Peyer's patch (tissue), 4 donors: Measurements from ENCODE around the gene SAMMSON. TPM values are rescaled to one million over a fixed set of nuclear protein-coding genes. Genes with fewer than 3 reads are reported as not detected.
A peak's percentile ranks its signal among the peaks of the same experiment; 100 is the strongest.

ENCODE experiments used
- DNase-seq, 3 donors: peaks; one replicate each; pipeline ENCODE4 v3.0.0-alpha.2; 2017 to 2019
- H3K27ac ChIP-seq, 4 donors: fragments of 200-600 bp; sonication (generic); one replicate each; pipeline ENCODE4 v1.5.1; 2016 to 2019
- H3K27me3 ChIP-seq, 2 donors: fragments of 200-600 bp; sonication (generic); one replicate each; pipeline ENCODE4 v1.5.1; 2019
- H3K36me3 ChIP-seq, 3 donors: fragments of 200-600 bp; sonication (generic); one replicate each; pipeline ENCODE4 v1.5.1; 2016 to 2019
- H3K4me1 ChIP-seq, 4 donors: fragments of 200-600 bp; sonication (generic); one replicate each; pipeline ENCODE4 v1.5.1; 2016 to 2019
- H3K4me3 ChIP-seq, 4 donors: fragments of 200-600 bp; sonication (generic); 1 replicate in 3 of 4; 2 replicates in 1 of 4; pipeline ENCODE4 v1.5.1; 2016 to 2019; ENCODE audit warnings: mild to moderate bottlenecking in 1 of 4
- H3K9me3 ChIP-seq, 4 donors: fragments of 200-600 bp; sonication (generic); one replicate each; pipeline ENCODE4 v1.5.1; 2016 to 2019; ENCODE audit warnings: mild to moderate bottlenecking in 1 of 4
- CTCF ChIP-seq, 6 experiments: fragments of 450-650 bp in 4 of 6; fragments of 200-600 bp in 2 of 6; sonication (generic) in 1 of 6; IDR thresholded peaks; one replicate each; pipeline ENCODE4 v1.5.1; 2017 to 2019; ENCODE audit warnings: antibody characterized with exemption in 6 of 6, mild to moderate bottlenecking in 3 of 6, moderate library complexity in 1 of 6
- POLR2A ChIP-seq, 2 donors: fragments of 450-650 bp; IDR thresholded peaks; one replicate each; pipeline ENCODE4 v1.5.1; 2017; ENCODE audit warnings: antibody characterized with exemption in 2 of 2, mild to moderate bottlenecking in 2 of 2, moderate library complexity in 2 of 2
- total RNA-seq, 4 donors: library from RNA; depleted of rRNA; stranded (reverse); fragments of >200 nt; gene quantifications; one replicate each; pipeline ENCODE4 v1.1.0, GENCODE V29; 2016

The SAMMSON gene
- total RNA-seq, 4 donors from 2014 or later, result not detected

GRCh38 chr3:69997631-69998307 is 1.8 kb upstream of the SAMMSON start:
- no peaks in the 10 kb centered on the region for H3K27me3 ChIP-seq
- peak overlapping the region in 1 of 4 donors; percentile 75 for H3K27ac ChIP-seq
- no peaks in the 10 kb centered on the region for H3K4me1 ChIP-seq
- no peaks in the 10 kb centered on the region for H3K9me3 ChIP-seq
- no peak overlapping the region for H3K4me3 ChIP-seq
- no peak for TF ChIP-seq CTCF (IDR thresholded peaks at IDR 0.05)
- TF ChIP-seq POLR2A (IDR thresholded peaks at IDR 0.05), result no peak
- no peaks in the 10 kb centered on the region for H3K36me3 ChIP-seq
- no peak for DNase-seq

DNA sequence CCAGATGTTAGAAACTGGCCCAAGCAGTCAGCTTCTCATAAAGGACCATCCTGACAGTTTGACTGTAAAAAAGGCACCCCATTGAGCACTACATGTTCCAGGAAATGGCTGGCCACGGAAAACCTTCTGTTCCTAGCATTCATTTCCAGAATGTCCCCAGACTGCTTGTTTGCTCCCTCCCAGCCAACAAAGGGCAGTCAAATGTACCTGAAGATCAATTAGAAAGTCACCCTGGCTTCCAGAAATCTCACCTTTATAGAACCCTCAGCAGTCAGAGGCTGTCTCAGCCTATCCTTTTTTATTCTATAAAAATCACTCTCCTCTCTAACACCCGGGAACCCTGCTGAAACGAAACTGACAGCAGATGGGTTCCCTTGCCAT is 784 bp upstream of the SAMMSON start:
- DNase-seq, result no peak
- H3K36me3 ChIP-seq, result no peaks in the 10 kb centered on the region
- H3K9me3 ChIP-seq, result no peaks in the 10 kb centered on the region
- no peaks in the 10 kb centered on the region for H3K27me3 ChIP-seq
- H3K27ac ChIP-seq, result peak overlapping the region; percentile 43 to 75 (median 60)
- TF ChIP-seq CTCF (IDR thresholded peaks at IDR 0.05) (no peak), POLR2A (IDR thresholded peaks at IDR 0.05) (no peak)
- H3K4me3 ChIP-seq, result no peak overlapping the region
- H3K4me1 ChIP-seq, result no peaks in the 10 kb centered on the region

- Histone ChIP-seq H3K4me3 (no peak overlapping the region), H3K27ac (peak overlapping the region; percentile 14 to 75 (median 60)), H3K4me1 (no peaks in the 10 kb centered on the region), H3K27me3 (no peaks in the 10 kb centered on the region), H3K9me3 (no peaks in the 10 kb centered on the region), H3K36me3 (no peaks in the 10 kb centered on the region)
- no peak for TF ChIP-seq POLR2A (IDR thresholded peaks at IDR 0.05)
- TF ChIP-seq CTCF (IDR thresholded peaks at IDR 0.05), result no peak
- peak in 1 of 3 donors; percentile 46 for DNase-seq
These were observed 486 bp downstream of the SAMMSON start for GRCh38 chr3:70000028-70000410.

GRCh38 chr3:70000563-70001081 is 1.1 kb downstream of the SAMMSON start:
- H3K4me3 ChIP-seq, result no peak overlapping the region
- no peak for TF ChIP-seq CTCF (IDR thresholded peaks at IDR 0.05)
- TF ChIP-seq POLR2A (IDR thresholded peaks at IDR 0.05), result no peak
- H3K36me3 ChIP-seq, result no peaks in the 10 kb centered on the region
- H3K27me3 ChIP-seq, result no peaks in the 10 kb centered on the region
- H3K4me1 ChIP-seq, result no peaks in the 10 kb centered on the region
- DNase-seq, result no peak
- H3K9me3 ChIP-seq, result no peaks in the 10 kb centered on the region
- H3K27ac ChIP-seq, result peak overlapping the region in 2 of 4 donors; percentile 53 to 75

GRCh38 chr3:70003119-70003518 is 3.6 kb downstream of the SAMMSON start:
- Histone ChIP-seq H3K27ac (no peak overlapping the region), H3K27me3 (no peaks in the 10 kb centered on the region), H3K4me3 (no peak overlapping the region), H3K4me1 (no peaks in the 10 kb centered on the region), H3K36me3 (no peaks in the 10 kb centered on the region), H3K9me3 (no peaks in the 10 kb centered on the region)
- TF ChIP-seq POLR2A (IDR thresholded peaks at IDR 0.05) (no peak), CTCF (IDR thresholded peaks at IDR 0.05) (no peak)
- DNase-seq, result no peak
